ENCODE measurements around the gene PKNOX2.

PKNOX2 gene

DNA sequence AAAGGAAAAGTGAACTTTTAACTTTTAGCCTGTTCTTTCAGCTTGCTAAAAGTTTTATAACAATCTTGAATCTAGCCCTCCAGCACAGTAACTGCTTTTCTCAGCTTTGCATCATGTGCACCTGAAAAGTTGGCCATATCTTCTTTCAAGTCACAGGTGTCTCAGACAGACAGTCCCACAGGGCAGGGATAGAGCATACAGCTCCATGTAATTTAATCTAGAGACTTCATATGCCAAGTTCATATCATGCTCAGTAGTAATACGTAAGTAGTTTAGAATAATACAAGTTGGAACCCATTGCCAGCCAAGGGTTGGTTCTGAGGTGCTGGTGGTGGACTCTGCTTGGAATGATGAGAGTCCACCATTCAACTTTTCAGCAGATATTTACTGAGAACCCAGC, 68.6 kb downstream of the PKNOX2 start:
- Histone ChIP-seq H3K36me3 (replicated peaks; ENCODE audit: low read depth, low read length) (no peaks in the 10 kb centered on the region), H3K9ac (ENCODE audit: low read length) (no peak overlapping the region), H3K4me1 (ENCODE audit: low read length) (no peaks in the 10 kb centered on the region), H3K9me3 (ENCODE audit: insufficient read depth, low read length) (no peaks in the 10 kb centered on the region), H3K27me3 (ENCODE audit: low read depth, low read length) (peaks cover 31% of the 10 kb centered on the region), H2AFZ (ENCODE audit: low read depth, low read length) (no peak overlapping the region), H4K20me1 (ENCODE audit: insufficient read depth, low read length) (no peaks in the 10 kb centered on the region), H3K4me2 (ENCODE audit: low read length) (no peak overlapping the region), H3K79me2 (ENCODE audit: low read length) (no peaks in the 10 kb centered on the region), H3K27ac (ENCODE audit: low read length) (no peak overlapping the region), H3K4me3 (ENCODE audit: low read length) (no peak overlapping the region)
- TF ChIP-seq, protein P1, sequence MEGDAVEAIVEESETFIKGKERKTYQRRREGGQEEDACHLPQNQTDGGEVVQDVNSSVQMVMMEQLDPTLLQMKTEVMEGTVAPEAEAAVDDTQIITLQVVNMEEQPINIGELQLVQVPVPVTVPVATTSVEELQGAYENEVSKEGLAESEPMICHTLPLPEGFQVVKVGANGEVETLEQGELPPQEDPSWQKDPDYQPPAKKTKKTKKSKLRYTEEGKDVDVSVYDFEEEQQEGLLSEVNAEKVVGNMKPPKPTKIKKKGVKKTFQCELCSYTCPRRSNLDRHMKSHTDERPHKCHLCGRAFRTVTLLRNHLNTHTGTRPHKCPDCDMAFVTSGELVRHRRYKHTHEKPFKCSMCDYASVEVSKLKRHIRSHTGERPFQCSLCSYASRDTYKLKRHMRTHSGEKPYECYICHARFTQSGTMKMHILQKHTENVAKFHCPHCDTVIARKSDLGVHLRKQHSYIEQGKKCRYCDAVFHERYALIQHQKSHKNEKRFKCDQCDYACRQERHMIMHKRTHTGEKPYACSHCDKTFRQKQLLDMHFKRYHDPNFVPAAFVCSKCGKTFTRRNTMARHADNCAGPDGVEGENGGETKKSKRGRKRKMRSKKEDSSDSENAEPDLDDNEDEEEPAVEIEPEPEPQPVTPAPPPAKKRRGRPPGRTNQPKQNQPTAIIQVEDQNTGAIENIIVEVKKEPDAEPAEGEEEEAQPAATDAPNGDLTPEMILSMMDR (IDR thresholded peaks at IDR 0.05; ENCODE audit: low read depth, low read length) = no peak
- no peak for TF ChIP-seq EZH2phosphoT487 (IDR thresholded peaks at IDR 0.05; ENCODE audit: low read depth)

DNA sequence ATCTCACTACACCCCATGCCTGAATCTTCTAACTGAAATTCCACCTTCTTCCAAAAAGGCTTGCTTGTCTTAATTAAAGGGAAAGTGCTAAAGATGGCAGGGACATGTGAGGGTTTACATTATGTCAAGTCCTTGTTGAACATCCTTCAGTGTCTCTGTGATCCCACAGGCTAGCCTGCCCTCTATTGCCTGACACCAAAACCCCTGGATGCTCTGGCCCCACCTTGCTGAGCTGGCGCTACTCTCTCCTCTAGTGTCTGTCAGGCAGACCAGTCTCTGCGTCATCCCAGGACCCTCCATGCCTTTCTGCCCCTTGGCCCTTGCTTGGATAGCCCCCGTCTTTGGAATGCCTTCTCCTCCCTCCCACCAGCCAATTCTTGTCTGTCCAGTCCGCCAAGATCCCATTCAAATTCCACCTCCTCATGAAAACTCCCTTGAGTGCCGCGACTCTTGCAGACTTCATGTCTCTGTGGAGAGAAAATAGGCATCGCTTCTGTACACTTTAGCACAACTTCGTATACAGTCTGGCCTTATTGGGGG, 69.3 kb downstream of the PKNOX2 start:
- Histone ChIP-seq H3K4me1 (ENCODE audit: low read length) (no peaks in the 10 kb centered on the region), H2AFZ (ENCODE audit: low read depth, low read length) (no peak overlapping the region), H3K27ac (ENCODE audit: low read length) (no peak overlapping the region), H3K4me2 (ENCODE audit: low read length) (no peak overlapping the region), H3K9me3 (ENCODE audit: insufficient read depth, low read length) (no peaks in the 10 kb centered on the region), H4K20me1 (ENCODE audit: insufficient read depth, low read length) (no peaks in the 10 kb centered on the region), H3K79me2 (ENCODE audit: low read length) (no peaks in the 10 kb centered on the region), H3K36me3 (replicated peaks; ENCODE audit: low read depth, low read length) (no peaks in the 10 kb centered on the region), H3K27me3 (ENCODE audit: low read depth, low read length) (peaks cover 38% of the 10 kb centered on the region), H3K4me3 (ENCODE audit: low read length) (no peak overlapping the region), H3K9ac (ENCODE audit: low read length) (no peak overlapping the region)
- TF ChIP-seq, protein P1 (IDR thresholded peaks at IDR 0.05; ENCODE audit: low read depth, low read length) = no peak
- TF ChIP-seq EZH2phosphoT487 (IDR thresholded peaks at IDR 0.05; ENCODE audit: low read depth) = no peak

DNA sequence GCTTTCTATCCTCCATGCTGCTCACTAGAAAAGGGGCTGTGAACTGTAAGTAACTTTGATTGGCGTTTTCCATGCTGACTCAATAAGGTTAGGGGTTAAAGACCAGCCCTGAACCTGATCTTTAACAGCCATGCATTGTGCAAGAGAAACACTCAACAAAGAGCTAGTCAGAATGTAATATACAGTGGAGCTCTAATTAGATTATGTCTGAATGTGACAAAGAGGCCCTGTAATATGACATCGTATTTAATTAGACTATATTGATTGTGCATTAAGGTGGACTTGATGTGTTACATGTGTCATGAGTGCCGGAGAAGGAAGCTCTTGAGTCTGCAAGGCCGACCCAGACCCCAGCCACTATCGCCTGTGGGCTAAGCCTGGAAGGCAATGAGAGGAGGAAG, 70.5 kb downstream of the PKNOX2 start:
- no peak overlapping the region for H3K4me2 ChIP-seq (ENCODE audit: low read length)
- no peaks in the 10 kb centered on the region for H3K79me2 ChIP-seq (ENCODE audit: low read length)
- H3K36me3 ChIP-seq (replicated peaks; ENCODE audit: low read depth, low read length) = no peaks in the 10 kb centered on the region
- H3K27ac ChIP-seq (ENCODE audit: low read length) = no peak overlapping the region
- peaks cover 47% of the 10 kb centered on the region for H3K27me3 ChIP-seq (ENCODE audit: low read depth, low read length)
- no peaks in the 10 kb centered on the region for H3K4me1 ChIP-seq (ENCODE audit: low read length)
- no peak overlapping the region for H3K4me3 ChIP-seq (ENCODE audit: low read length)
- H3K9ac ChIP-seq (ENCODE audit: low read length) = no peak overlapping the region
- TF ChIP-seq, protein P1 (IDR thresholded peaks at IDR 0.05; ENCODE audit: low read depth, low read length) = no peak
- TF ChIP-seq EZH2phosphoT487 (IDR thresholded peaks at IDR 0.05; ENCODE audit: low read depth) = no peak
- H3K9me3 ChIP-seq (ENCODE audit: insufficient read depth, low read length) = no peaks in the 10 kb centered on the region
- H4K20me1 ChIP-seq (ENCODE audit: insufficient read depth, low read length) = no peaks in the 10 kb centered on the region
- H2AFZ ChIP-seq (ENCODE audit: low read depth, low read length) = no peak overlapping the region

DNA sequence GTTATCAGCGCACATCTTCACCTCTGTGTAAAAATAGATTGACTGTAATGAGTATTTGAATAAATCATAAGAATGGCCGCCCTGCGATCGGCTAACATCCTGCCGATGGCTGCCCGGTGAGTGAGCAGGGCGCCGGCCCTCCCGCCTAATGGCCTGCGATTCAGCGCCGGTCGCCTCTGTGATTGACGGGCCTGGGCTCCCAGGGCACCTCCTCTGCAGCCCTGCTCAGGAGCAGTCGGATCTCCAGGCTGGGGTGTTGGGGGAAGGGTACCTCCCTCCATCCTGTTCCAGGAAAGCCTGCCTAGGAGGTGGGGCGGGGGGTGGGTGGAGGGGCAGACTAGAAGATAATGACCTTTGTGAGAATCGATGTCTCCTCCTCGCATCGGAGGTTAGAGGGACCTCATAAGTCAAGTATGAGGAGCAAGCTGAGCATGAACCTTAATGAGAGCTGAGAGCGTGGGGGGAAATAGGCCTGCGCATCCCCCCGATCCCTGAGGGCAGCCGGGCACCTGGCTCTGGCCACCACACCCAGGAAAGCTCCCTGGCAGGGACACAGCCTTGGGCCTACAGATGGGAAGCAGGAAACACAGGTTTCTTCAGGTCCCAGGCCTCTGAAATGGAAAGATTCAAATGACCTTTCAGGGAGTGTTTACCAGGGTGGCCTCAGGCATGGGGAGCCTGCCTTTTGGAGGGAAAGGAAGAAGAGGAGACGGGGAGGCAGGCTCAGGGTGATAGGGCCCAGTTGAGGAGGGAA, 71.7 kb downstream of the PKNOX2 start:
- H3K9ac ChIP-seq (ENCODE audit: low read length) = no peak overlapping the region
- H3K4me3 ChIP-seq (ENCODE audit: low read length) = no peak overlapping the region
- H3K9me3 ChIP-seq (ENCODE audit: insufficient read depth, low read length) = no peaks in the 10 kb centered on the region
- peaks cover 46% of the 10 kb centered on the region for H3K27me3 ChIP-seq (ENCODE audit: low read depth, low read length)
- no peaks in the 10 kb centered on the region for H4K20me1 ChIP-seq (ENCODE audit: insufficient read depth, low read length)
- no peaks in the 10 kb centered on the region for H3K36me3 ChIP-seq (replicated peaks; ENCODE audit: low read depth, low read length)
- no peak overlapping the region for H3K4me2 ChIP-seq (ENCODE audit: low read length)
- H3K79me2 ChIP-seq (ENCODE audit: low read length) = no peaks in the 10 kb centered on the region
- no peak overlapping the region for H3K27ac ChIP-seq (ENCODE audit: low read length)
- H3K4me1 ChIP-seq (ENCODE audit: low read length) = no peaks in the 10 kb centered on the region
- no peak for TF ChIP-seq EZH2phosphoT487 (IDR thresholded peaks at IDR 0.05; ENCODE audit: low read depth)
- TF ChIP-seq, protein P1 (IDR thresholded peaks at IDR 0.05; ENCODE audit: low read depth, low read length) = no peak
- no peak overlapping the region for H2AFZ ChIP-seq (ENCODE audit: low read depth, low read length)
